ENCODE data around the gene ALDH2.

DNA sequence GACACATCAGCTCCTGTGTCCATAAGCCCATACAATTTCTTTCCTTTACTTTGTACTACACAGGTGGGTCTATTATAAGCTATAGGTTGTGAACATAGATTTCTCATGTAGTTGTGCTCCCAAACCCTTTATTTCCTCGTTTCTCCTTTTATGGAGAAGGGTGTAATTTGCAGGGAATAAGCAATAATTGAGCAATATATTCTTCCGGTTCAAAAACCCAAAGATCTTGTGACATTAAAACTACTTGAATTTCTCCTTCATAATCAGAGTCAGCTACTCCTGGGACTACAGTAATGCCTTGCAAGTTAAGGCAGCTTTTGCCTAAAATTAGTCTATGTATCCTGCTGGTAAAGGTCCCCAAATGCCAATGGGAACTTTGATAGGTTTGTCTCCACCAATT is 56.2 kb downstream of the ALDH2 start:
- TF ChIP-seq EP300 (IDR thresholded peaks at IDR 0.05; ENCODE audit: borderline replicate concordance in 1 of 2, low read depth in 1 of 2, low read length in 1 of 2) = no peak
- TF ChIP-seq CTCF (IDR thresholded peaks at IDR 0.05) = no peak
- TF ChIP-seq, protein P1, sequence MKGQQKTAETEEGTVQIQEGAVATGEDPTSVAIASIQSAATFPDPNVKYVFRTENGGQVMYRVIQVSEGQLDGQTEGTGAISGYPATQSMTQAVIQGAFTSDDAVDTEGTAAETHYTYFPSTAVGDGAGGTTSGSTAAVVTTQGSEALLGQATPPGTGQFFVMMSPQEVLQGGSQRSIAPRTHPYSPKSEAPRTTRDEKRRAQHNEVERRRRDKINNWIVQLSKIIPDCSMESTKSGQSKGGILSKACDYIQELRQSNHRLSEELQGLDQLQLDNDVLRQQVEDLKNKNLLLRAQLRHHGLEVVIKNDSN (IDR thresholded peaks at IDR 0.05; ENCODE audit: borderline replicate concordance, low read depth) = no peak
- TF ChIP-seq POLR2AphosphoS5 (IDR thresholded peaks at IDR 0.05; ENCODE audit: low read depth, low read length) = no peak
